Panc1 (cell line): ENCODE results near the gene RNF182.

ENCODE experiments used
- POLR2AphosphoS5 ChIP-seq: IDR thresholded peaks from 2 replicates; pipeline ENCODE4 v1.6.1; 2012; ENCODE audit warnings: mild to moderate bottlenecking, low read depth, low read length, moderate library complexity
- SIN3A ChIP-seq: IDR thresholded peaks from 2 replicates; pipeline ENCODE4 v1.6.1; 2012; ENCODE audit warnings: low read depth, mild to moderate bottlenecking, low read length, moderate library complexity, borderline replicate concordance; ENCODE audit not compliant: insufficient read depth
- TF ChIP-seq, protein P1 (sequence below): fragments of 450-650 bp; IDR thresholded peaks from 2 replicates; pipeline ENCODE4 v1.5.1; 2017; ENCODE audit warnings: mild to moderate bottlenecking
- TF ChIP-seq, protein P2 (sequence below), 2 experiments: IDR thresholded peaks; 2 replicates each; pipeline ENCODE4 v1.6.1; 2011 to 2012; ENCODE audit warnings: low read depth in 2 of 2, control low read depth in 1 of 2, low read length in 1 of 2, mild to moderate bottlenecking in 1 of 2, moderate library complexity in 1 of 2; ENCODE audit not compliant: insufficient read depth in 1 of 2

DNA sequence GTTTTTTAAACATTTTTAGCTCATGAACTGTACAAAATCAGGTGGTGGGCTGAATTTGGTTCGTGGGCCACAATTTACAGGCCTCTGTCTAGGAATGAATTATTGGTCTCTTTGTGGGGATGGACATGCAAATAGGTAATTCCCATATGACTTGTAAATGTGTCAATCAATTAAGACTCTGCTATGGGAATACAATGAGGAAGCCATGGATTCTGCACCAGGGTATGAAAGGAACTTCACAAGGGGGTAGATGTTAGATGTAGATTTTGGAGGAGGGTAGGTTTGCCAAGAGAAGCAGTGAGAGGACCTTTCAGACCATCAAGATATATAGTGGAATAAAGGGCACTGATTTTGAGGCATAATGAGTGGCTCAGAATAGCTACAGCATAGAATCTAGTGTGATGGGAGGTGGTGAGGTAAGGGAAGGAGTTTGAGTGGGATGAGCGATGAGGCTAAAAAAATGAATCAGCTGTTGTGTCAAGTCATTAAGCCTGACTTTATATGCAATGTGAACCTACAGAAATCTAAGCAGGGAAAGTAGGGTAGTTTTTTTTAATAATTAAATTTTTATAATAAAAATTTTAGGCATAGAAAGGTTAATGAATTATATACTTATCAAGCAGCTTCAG, 32.6 kb upstream of the RNF182 start:
- TF ChIP-seq POLR2AphosphoS5 = no peak
- TF ChIP-seq, protein P1, sequence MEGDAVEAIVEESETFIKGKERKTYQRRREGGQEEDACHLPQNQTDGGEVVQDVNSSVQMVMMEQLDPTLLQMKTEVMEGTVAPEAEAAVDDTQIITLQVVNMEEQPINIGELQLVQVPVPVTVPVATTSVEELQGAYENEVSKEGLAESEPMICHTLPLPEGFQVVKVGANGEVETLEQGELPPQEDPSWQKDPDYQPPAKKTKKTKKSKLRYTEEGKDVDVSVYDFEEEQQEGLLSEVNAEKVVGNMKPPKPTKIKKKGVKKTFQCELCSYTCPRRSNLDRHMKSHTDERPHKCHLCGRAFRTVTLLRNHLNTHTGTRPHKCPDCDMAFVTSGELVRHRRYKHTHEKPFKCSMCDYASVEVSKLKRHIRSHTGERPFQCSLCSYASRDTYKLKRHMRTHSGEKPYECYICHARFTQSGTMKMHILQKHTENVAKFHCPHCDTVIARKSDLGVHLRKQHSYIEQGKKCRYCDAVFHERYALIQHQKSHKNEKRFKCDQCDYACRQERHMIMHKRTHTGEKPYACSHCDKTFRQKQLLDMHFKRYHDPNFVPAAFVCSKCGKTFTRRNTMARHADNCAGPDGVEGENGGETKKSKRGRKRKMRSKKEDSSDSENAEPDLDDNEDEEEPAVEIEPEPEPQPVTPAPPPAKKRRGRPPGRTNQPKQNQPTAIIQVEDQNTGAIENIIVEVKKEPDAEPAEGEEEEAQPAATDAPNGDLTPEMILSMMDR = no peak
- TF ChIP-seq SIN3A = no peak
- TF ChIP-seq, protein P2, sequence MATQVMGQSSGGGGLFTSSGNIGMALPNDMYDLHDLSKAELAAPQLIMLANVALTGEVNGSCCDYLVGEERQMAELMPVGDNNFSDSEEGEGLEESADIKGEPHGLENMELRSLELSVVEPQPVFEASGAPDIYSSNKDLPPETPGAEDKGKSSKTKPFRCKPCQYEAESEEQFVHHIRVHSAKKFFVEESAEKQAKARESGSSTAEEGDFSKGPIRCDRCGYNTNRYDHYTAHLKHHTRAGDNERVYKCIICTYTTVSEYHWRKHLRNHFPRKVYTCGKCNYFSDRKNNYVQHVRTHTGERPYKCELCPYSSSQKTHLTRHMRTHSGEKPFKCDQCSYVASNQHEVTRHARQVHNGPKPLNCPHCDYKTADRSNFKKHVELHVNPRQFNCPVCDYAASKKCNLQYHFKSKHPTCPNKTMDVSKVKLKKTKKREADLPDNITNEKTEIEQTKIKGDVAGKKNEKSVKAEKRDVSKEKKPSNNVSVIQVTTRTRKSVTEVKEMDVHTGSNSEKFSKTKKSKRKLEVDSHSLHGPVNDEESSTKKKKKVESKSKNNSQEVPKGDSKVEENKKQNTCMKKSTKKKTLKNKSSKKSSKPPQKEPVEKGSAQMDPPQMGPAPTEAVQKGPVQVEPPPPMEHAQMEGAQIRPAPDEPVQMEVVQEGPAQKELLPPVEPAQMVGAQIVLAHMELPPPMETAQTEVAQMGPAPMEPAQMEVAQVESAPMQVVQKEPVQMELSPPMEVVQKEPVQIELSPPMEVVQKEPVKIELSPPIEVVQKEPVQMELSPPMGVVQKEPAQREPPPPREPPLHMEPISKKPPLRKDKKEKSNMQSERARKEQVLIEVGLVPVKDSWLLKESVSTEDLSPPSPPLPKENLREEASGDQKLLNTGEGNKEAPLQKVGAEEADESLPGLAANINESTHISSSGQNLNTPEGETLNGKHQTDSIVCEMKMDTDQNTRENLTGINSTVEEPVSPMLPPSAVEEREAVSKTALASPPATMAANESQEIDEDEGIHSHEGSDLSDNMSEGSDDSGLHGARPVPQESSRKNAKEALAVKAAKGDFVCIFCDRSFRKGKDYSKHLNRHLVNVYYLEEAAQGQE (IDR thresholded peaks at IDR 0.05; ENCODE audit: insufficient read depth in 1 of 2, low read depth in 2 of 2, low read length in 1 of 2) = no peak
